Stomach (tissue), 9 donors: ENCODE measurements around the gene PKD2. TPM values are rescaled to one million over a fixed set of nuclear protein-coding genes. Genes with fewer than 3 reads are reported as not detected.

ENCODE experiments used
- DNase-seq, 2 donors: peaks; one replicate each; pipeline versions ENCODE4 v3.0.0 to v3.0.0-alpha.2; 2013 to 2019
- H3K27ac ChIP-seq, 5 donors: fragments of 200-600 bp in 4 of 5; sonication (generic) in 4 of 5; one replicate each; pipeline ENCODE4 v1.5.1; 2013 to 2019; ENCODE audit warnings: mild to moderate bottlenecking in 1 of 5, moderate library complexity in 1 of 5
- H3K27me3 ChIP-seq, 3 donors: fragments of 200-600 bp; sonication (generic); one replicate each; pipeline ENCODE4 v1.5.1; 2017 to 2019; ENCODE audit warnings: mixed run types in 1 of 3
- H3K36me3 ChIP-seq, 4 donors: fragments of 200-600 bp; sonication (generic); 1 replicate in 3 of 4; 2 replicates in 1 of 4; pipeline ENCODE4 v1.5.1; 2016 to 2019
- H3K4me1 ChIP-seq, 4 donors: fragments of 200-600 bp; sonication (generic); one replicate each; pipeline ENCODE4 v1.5.1; 2016 to 2019
- H3K4me3 ChIP-seq, 4 donors: fragments of 200-600 bp; sonication (generic) in 3 of 4; one replicate each; pipeline ENCODE4 v1.5.1; 2016 to 2019; ENCODE audit warnings: mild to moderate bottlenecking in 1 of 4
- H3K9me3 ChIP-seq, 4 donors: fragments of 200-600 bp; sonication (generic); one replicate each; pipeline ENCODE4 v1.5.1; 2016 to 2019
- EP300 ChIP-seq: sonication (generic); formaldehyde crosslinking; IDR thresholded peaks from one replicate; pipeline ENCODE4 v1.6.1; 2017; ENCODE audit warnings: antibody characterized with exemption
- POLR2A ChIP-seq, 4 donors: fragments of 450-650 bp; IDR thresholded peaks; one replicate each; pipeline ENCODE4 v1.6.1; 2016; ENCODE audit warnings: antibody characterized with exemption in 4 of 4, control low read depth in 2 of 4, mild to moderate bottlenecking in 1 of 4, moderate library complexity in 1 of 4
- POLR2AphosphoS5 ChIP-seq, 3 donors: sonication (generic); formaldehyde crosslinking; IDR thresholded peaks; one replicate each; pipeline ENCODE4 v1.6.1; 2016; ENCODE audit warnings: antibody characterized with exemption in 3 of 3
- WGBS, 5 donors: extraction: QIAGEN DNeasy Blood & Tissue Kit in 3 of 5; methylation state at CpG; one replicate each; pipeline versions ENCODE4 v1.1.5 to v1.1.7; 2013 to 2018; 5-methylcytosine and 5-hydroxymethylcytosine counted together
- intact Hi-C: fragments of 100-400 bp; cut with DNase I; formaldehyde crosslinking; loops from one replicate; pipeline ENCODE4 v1.15.1; 2023; ENCODE audit warnings: low total_unique reads
- polyA plus RNA-seq, 3 donors: library from polyadenylated mRNA; stranded (reverse); fragments of 200-250 nt; gene quantifications; one replicate each; pipeline ENCODE4 v1.2.3, GENCODE V29; 2013
- total RNA-seq, 5 donors: library from RNA; depleted of rRNA; stranded (reverse); fragments of >200 nt; gene quantifications; one replicate each; pipeline versions ENCODE4 v1.1.0 to v1.2.3, GENCODE V29; 2014 to 2016
- TF ChIP-seq, protein P1 (sequence below), 7 experiments: fragments of 450-650 bp in 4 of 7; fragments of 200-600 bp in 3 of 7; sonication (generic) in 3 of 7; IDR thresholded peaks; one replicate each; pipeline ENCODE4 v1.5.1; 2016 to 2019; ENCODE audit warnings: antibody characterized with exemption in 7 of 7, control low read depth in 2 of 7, mild to moderate bottlenecking in 1 of 7
- donor health status: healthy with polysubstance abuse.
- donor health status: Bipolar disorder and iron deficiency.
- donor health status: healthy.

The PKD2 gene
- total and polyA plus RNA-seq, 8 donors = 4.0 to 209 (median 32.7) TPM

DNA sequence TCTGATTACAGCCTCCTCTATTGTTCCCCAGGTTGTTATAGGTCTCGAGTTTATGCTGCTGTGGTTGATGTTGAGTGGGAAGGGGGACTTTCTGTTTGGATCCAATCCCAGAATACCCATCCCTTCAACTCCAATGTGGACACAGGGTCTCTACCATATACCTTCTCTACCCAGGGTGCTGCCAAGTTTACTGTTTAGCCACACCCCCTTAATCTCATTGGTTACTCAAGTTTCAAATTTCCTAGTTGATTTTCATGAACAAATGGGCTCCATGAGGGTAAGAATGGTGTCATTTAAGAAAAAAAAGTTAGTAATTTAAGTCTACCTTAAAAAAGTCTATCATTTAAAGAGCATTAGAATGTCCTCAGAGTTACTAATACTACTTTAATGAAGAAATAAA is 35.6 kb upstream of the PKD2 start:
- intact Hi-C loops = loop anchor here (10.0 kb wide), 1 partner anchor 117 kb away; no protein-coding TSS in a partner anchor
- whole genome bisulfite sequencing, 5 donors = 42 to 63% (median 52%) methylated on average over 1 of the region's 1 CpG
- no peak for DNase-seq
- Histone ChIP-seq H3K4me3 (no peak overlapping the region), H3K27me3 (peaks cover 0 to 41% (median 7%) of the 10 kb centered on the region in 3 donors), H3K27ac (no peak overlapping the region), H3K4me1 (peaks cover 0 to 13% (median 5%) of the 10 kb centered on the region in 4 donors), H3K36me3 (no peaks in the 10 kb centered on the region), H3K9me3 (no peaks in the 10 kb centered on the region)
- TF ChIP-seq POLR2A (IDR thresholded peaks at IDR 0.05) = no peak
- no peak for TF ChIP-seq EP300
- TF ChIP-seq, protein P1, sequence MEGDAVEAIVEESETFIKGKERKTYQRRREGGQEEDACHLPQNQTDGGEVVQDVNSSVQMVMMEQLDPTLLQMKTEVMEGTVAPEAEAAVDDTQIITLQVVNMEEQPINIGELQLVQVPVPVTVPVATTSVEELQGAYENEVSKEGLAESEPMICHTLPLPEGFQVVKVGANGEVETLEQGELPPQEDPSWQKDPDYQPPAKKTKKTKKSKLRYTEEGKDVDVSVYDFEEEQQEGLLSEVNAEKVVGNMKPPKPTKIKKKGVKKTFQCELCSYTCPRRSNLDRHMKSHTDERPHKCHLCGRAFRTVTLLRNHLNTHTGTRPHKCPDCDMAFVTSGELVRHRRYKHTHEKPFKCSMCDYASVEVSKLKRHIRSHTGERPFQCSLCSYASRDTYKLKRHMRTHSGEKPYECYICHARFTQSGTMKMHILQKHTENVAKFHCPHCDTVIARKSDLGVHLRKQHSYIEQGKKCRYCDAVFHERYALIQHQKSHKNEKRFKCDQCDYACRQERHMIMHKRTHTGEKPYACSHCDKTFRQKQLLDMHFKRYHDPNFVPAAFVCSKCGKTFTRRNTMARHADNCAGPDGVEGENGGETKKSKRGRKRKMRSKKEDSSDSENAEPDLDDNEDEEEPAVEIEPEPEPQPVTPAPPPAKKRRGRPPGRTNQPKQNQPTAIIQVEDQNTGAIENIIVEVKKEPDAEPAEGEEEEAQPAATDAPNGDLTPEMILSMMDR (IDR thresholded peaks at IDR 0.05) = no peak
- no peak for TF ChIP-seq POLR2AphosphoS5 (IDR thresholded peaks at IDR 0.05)

DNA sequence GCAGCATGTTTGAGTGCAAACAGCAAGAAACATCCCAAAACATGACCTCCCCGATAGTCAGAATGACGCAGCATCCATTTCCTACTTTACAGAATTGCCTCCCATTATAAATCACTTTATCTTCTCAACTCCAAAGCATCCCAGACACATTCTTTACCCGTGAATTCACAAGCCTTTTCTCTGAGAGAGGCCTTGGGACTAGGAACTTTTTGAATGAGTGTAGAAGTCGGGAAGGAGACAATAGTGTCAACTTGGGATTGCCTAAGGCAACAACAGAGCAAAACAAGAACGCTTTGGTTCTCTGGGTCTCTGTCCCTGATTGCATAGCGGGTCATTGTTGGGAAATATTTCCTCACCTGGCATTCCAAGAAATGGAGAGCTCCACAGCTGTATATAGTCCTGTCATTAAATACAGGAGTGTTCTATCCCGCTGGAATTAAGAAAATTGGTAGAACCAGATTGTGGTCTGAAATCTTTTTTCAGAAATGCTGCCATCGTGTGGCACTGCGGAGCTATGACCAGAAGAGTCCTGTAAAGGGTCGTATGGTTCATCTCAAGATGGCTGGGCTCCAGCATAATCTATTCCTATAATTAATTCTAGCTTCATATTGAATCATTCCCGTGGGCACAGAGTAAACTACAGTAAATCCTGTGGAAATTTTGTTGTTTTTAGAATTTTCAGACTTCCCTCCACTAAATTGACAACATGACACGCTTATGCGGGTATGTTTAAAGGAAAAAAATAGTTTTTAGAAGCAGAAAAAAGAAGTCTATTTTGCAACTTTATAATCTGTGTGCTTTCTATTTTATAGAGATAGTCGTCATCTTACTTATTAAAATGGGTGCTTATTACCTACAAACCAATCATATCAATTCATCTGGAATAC is 33.9 kb upstream of the PKD2 start:
- TF ChIP-seq EP300 (no peak), POLR2AphosphoS5 (IDR thresholded peaks at IDR 0.05) (no peak), POLR2A (IDR thresholded peaks at IDR 0.05) (no peak)
- TF ChIP-seq, protein P1 (IDR thresholded peaks at IDR 0.05) = peak in 5 of 7 experiments; percentile 27 to 77 (median 74)
- peak; percentile 45 to 83 for DNase-seq
- H3K27ac ChIP-seq = no peak overlapping the region
- H3K27me3 ChIP-seq = peaks cover 0 to 31% (median 7%) of the 10 kb centered on the region in 3 donors
- no peaks in the 10 kb centered on the region for H3K9me3 ChIP-seq
- 28 to 32% (median 29%) methylated on average over 14 of the region's 14 CpGs for WGBS, 5 donors
- no peak overlapping the region for H3K4me3 ChIP-seq
- no peaks in the 10 kb centered on the region for H3K36me3 ChIP-seq
- H3K4me1 ChIP-seq = peaks cover 0 to 13% (median 5%) of the 10 kb centered on the region in 4 donors
- intact Hi-C loops = loop anchor here (10.0 kb wide), 1 partner anchor 119 kb away; no protein-coding TSS in a partner anchor

DNA sequence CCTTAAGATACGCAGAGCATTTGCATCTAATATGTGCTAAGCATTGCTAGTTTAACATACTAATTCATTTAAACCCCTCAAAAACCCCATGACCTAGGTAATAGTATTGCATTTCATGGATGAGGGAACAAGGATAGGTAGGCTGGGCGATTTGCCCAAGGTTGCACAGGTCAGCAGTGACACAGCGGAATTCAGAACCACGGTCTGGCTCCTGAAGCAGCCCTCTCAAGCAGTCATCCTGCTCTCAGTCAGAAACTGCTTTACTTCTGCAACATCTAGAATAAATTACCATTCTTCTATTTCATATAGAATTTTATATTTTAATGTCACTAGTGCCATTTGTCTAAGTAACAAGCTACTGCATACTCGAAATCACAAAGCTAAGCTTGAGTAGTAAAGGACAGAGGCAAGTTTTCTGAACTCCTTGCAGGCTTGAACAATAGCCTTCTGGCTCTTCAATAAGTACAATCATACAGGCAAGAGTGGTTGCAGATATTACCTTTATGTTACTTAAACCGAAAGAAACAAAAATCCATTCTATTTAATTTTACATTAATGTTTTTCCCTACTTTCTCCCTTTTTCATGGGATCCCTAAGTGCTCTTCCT is 32.5 kb upstream of the PKD2 start:
- Histone ChIP-seq H3K9me3 (no peaks in the 10 kb centered on the region), H3K27me3 (peaks cover 0 to 32% (median 7%) of the 10 kb centered on the region in 3 donors), H3K36me3 (no peaks in the 10 kb centered on the region), H3K27ac (no peak overlapping the region), H3K4me1 (peaks cover 0 to 13% (median 5%) of the 10 kb centered on the region in 4 donors), H3K4me3 (no peak overlapping the region)
- no peak for TF ChIP-seq EP300
- no peak for TF ChIP-seq POLR2A (IDR thresholded peaks at IDR 0.05)
- no peak for TF ChIP-seq POLR2AphosphoS5 (IDR thresholded peaks at IDR 0.05)
- TF ChIP-seq, protein P1 (IDR thresholded peaks at IDR 0.05) = no peak
- intact Hi-C loops = loop anchor here (10.0 kb wide), 1 partner anchor 120 kb away; no protein-coding TSS in a partner anchor
- DNase-seq = peak in 1 of 2 donors; percentile 11
- 41 to 64% (median 52%) methylated on average over 6 of the region's 6 CpGs for WGBS, 5 donors

DNA sequence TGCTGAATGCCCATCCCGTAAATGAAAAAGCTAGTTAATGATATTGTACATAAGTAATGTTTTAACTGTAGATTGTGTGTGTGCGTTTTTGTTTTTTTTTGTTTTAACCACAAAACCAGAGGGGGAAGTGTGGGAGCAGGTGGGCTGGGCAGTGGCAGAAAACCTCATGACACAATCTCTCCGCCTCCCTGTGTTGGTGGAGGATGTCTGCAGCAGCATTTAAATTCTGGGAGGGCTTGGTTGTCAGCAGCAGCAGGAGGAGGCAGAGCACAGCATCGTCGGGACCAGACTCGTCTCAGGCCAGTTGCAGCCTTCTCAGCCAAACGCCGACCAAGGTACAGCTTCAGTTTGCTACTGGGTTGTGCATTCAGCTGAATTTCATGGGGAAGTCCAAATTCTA is 32.0 kb upstream of the PKD2 start, which contains the start of gene SPP1:
Gene SPP1 (plus strand): TSS at position 249 of the 400 bp plus-strand sequence. CDS start 1,182 bp downstream, outside the sequence.
- peak in 1 of 2 donors; percentile 39 for DNase-seq
- peaks cover 0 to 32% (median 7%) of the 10 kb centered on the region in 3 donors for H3K27me3 ChIP-seq
- no peak within 1 kb of the TSS for H3K27ac ChIP-seq
- TF ChIP-seq POLR2A (IDR thresholded peaks at IDR 0.05) (no peak), POLR2AphosphoS5 (IDR thresholded peaks at IDR 0.05) (no peak), EP300 (no peak)
- TF ChIP-seq, protein P1 (IDR thresholded peaks at IDR 0.05) = no peak
- WGBS, 5 donors = 22 to 41% (median 34%) methylated on average over 8 of the region's 8 CpGs
- H3K9me3 ChIP-seq = no peaks in the 10 kb centered on the region
- peaks cover 0 to 13% (median 5%) of the 10 kb centered on the region in 4 donors for H3K4me1 ChIP-seq
- no peaks in the 10 kb centered on the region for H3K36me3 ChIP-seq
- intact Hi-C loops = loop anchor here (10.0 kb wide), 1 partner anchor 121 kb away; no protein-coding TSS in a partner anchor
- H3K4me3 ChIP-seq = no peak within 1 kb of the TSS
